ENCODE data around the gene GAK.

GAK gene

DNA sequence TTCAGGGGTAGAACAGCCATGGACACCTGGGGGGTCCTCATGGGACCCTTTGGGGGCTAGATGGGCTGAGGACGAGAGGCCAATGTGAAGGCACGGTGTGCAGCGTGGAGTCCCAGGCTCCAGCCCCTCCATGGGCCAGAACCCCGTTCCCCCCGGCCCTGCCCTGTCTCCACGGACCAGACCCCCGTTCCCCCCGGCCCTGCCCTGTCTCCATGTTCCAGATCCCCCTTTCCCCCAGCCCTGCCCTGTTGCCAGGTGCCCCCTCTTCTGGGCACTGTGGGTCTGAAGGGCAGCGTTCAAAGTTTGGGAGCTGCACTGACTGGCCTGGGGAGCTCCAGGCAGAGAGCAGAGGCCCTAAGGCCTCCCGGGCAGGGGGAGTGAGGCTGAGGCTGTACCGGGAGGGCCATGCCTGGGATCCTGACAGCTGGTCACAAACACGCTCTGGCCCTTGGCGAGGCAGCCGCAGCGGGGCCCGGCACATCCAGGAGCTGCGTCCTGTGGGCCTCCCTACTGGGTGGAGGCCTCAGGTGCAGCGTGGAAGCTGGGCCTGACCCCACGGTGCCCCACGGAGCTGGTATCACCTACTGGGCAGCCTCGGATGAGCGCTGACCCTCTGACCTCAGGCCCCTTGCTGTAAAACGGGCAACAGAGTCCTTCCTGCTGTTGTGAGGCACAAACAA, 32.4 kb upstream of the GAK start:
- no peak for DNase-seq (ENCODE audit: low spot score)

DNA sequence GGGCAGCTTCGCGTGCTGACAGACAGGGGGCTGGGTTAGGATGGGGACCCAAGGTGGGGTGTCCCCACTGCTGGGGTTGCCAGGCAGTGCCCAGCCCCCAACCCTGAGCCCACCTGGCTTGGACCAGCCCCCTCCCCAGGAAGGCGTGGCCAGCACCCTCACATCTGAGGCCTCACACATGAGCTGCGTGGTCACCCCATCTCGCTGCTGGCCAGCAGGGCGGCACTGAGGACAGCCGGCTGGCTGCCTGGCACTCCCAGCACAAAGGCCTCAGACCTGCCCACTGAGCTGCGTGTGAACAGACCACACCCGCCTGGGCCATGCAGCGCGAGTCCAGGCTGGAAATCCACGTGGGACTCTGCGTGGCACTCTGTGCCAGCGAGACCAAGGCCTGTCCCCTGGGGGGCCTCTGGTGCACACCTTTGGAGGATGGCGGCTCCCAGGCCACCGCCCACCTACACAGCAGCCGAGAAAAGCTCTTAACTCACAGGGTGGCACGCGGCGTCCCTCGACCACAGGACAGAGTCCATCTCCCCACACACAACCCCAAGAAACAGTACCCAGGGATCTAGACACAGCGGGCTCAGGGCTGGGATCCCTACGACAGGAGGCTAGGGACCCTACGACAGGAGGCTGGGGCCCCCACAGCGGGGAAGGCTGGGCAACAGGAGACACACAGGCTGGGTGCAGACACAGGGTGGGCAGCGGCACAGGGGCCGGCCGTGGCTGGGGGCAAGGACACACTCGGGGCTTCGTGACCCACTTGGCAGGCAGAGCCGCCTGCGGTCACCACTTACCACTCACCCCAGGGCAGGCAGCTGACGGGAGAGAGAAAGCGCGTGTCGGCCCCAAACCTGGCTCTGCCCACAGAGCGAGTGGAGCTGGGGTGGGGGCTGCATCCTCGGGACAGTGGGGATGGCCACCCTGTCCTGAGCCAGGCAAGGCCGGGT, 31.4 kb upstream of the GAK start:
- DNase-seq (ENCODE audit: low spot score) = no peak

DNA sequence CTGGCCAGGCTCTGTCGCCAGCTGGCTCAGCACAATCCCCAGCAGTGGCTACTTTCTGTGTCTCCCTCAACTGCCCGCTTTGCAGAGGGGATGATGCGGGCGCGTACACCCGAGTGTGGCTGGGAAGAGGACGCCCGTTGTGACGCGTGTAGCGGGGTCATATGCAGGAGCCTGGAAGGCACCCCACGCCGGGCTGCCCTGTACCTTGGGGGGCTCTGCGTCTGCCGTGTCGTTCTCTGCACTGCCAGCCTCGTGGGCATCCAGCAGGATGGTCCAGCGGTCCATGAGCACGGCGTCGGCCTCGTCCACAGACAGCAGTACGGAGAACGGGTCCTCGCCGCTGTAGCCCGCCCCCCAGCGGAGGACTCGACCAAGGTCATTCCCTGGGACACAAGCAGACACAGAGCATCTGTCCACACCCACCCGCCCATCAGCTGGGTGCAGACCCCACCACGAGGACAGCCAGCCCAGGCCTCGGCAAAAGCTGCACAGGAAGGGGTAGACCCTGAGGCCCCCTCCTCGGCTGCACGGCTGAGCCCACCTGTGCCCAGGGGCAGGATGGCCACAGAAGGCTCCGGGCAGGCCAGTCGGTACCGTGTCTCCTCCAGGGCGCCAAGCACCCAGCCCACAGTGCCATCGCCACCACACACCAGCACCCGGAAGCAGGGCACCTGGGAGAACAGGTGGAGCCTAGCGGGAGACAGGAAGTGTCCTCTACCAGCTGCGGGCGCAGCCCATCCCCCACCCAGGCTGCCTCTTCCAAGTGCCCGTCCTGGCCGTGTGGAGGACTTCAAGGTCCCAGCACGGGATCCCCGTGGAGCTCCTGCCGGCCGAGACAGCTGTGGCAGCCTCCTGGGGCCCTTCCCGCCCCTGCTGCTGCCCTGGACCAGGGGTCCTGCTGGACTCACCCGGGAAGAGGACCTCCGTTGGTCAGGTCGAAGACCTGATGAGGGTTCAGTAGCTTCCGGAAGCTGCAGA, 30.4 kb upstream of the GAK start:
- DNase-seq (ENCODE audit: low spot score) = no peak

DNA sequence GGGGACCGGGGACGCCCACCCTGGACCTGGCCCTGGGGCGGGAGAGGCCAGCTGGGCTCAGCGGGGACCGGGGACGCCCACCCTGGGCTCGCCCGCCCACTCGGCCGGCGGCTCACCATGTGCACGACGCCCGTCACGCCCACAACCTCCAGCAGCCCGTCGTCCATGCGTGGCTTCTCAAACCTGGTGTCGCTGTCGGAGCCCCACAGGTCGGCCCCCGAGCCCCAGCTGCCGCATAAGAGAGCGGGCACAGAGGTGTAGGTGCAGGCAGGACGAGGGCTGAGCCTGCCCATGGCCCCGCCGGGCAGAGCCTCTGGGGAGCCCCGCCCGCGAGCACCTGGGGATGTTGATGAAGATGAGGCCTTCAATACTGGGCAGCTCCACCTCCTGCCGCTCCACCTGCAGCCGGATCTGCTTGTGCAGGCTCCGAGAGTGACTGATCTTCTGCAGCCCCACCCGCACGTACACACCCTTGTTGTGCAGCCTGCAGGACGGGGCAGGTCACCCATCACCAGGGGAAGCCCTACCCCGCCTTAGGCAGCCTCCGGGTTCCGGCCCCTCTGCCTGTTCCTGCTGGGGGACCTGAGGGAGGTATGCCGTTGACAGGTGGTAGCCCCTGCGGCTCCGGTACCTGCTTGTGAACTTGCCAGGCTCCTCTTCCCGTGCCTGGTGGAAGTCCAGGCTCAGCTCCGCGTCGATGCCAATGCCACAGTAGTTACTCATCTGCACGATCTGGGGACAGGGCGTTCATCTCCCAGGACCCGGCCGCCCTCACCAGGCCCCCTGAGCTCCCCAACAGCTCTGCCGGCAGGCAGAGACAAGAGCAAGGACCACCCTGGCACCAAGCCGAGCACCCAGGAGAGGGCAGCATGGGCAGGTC, 29.5 kb upstream of the GAK start:
- DNase-seq (ENCODE audit: low spot score) = no peak

DNA sequence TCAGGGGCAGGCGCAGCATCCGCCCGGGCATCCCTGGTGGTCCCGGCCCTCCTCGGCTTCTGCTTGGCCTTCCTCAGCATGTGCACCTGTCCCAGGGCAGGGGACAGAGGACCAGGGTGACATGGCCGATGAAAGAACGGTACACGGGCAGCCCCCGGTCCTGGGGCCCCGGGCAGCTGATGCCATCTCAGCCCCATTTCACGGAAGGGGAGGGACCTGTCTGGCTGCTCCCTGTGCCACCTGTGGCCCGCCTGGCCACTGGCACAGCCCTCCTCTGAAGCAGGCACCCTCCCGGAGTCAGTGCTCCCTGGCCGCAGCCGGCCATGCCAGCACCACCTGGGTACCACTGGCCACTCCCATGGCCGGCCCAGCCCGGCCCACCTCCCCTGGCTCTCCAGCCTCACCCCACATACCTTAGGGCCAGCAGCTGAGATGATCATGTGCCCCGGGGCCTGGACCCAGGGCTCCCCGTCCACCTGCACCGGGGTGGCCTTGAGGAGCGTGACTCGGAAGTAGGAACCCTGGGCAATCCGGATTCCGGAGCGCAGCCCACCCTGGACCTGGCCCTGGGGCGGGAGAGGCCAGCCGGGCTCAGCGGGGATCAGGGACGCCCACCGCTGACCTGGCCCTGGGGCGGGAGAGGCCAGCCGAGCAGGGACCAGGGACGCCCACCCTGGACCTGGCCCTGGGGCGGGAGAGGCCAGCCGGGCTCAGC, 28.7 kb upstream of the GAK start:
- DNase-seq (ENCODE audit: low spot score) = no peak

DNA sequence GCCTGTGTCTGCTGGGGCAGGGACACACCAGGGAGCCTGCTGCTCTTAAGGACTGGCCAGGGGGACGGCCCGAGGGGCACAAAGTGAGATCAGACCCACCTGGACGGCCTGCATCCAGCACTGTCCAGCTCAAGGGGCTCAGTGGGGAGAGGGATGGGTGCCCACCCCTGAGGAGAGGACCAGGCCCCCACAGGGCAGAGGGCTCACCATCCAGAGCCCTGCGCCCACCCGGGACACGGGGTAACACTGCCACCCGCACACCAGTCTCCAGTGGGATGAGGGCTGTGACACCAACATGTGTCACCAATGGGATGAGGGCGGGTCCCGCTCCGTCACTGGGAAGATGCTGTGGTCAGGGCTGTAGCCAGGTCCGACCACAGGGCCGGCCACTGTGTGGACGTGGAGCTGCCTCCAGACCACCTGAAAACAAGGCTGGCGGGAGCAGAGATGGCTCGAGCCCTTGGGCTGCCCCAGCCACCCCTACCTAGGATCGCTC, 28.1 kb upstream of the GAK start:
- DNase-seq (ENCODE audit: low spot score) = no peak

DNA sequence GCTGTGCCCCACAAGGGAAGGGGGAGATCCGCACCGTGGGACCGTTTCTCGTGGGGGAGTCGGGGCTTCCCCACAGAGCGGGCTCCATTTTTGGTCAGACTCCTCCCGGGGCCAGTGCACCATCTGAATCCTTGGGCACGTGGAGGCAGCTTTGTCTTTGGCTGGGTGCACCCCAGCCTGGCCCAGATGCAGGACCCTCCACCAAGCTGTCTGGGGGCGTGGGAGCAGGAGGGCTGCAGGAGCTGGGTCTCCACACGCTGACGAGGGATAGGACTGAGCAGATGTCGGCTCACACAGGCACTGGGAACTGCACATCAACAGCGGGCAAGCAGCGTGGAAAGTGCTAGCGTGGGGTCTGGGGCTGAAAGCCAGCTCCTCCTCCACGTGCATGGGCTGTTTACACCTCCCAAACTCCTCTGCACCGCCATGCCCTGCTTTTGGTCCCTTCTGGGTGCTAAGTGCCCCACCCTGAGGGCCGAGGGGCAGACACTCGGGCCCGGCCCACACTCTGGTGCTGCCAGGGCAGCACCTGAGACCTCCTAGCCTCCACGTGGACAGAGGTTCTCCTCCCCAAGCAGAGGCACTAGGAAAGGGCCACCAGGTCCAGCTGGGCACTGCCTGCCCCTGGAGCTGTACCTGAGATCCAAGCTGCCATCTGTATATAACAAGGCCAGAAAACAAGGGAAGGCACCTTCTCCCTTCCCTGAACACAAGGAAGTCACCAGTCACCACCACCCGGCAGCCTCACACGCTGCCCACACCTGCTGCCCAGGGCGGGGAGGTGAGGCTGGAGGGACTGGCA, 27.4 kb upstream of the GAK start:
- no peak for DNase-seq (ENCODE audit: low spot score)

DNA sequence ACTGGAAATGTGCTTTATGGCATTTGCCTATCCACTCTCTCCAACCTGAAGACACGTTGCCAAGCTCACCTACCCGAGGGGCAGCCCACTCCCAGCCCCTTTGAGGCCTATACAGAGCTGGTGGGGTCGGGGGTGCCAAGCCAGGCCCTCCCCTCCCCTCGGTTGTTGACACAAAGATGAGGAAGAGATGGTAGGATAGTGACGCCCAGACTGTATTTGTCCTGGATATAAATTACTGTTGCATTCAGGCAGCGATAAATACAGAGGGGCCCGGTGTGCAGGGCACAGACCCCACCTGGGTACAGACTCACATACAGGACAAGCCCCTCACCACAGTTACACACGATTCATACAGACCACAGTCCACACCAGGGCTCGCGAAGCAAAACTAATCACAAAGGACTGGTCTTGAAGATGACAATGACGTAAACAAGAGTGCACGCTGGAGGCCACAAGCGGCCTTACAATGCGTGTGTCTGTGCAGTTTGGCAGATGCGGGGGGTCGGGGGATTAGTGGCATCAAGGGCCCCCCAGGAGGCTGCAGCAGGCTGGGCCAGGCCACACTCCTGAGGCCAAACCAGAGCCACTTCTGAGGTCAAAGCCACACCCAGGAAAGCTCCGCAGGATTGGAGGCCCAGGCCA, 26.7 kb upstream of the GAK start:
- DNase-seq (ENCODE audit: low spot score) = no peak

DNA sequence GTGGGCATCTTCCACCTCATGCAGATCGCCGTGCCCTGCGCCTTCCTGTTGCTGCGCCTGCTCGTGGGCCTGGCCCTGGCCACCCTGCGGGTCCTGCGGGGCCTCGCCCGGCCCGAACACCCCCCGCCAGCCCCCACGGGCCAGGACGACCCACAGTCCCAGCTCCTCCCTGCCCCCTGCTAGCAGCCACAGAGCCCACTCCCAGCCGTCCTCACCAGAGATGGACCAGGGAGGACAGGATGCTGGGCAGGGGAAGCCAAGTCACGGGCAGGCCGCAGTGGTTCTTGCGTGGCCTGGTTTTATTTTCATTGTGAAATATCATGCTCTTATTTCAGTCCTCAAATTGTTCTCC, 26.2 kb upstream of the GAK start:
- DNase-seq (ENCODE audit: low spot score) = no peak

DNA sequence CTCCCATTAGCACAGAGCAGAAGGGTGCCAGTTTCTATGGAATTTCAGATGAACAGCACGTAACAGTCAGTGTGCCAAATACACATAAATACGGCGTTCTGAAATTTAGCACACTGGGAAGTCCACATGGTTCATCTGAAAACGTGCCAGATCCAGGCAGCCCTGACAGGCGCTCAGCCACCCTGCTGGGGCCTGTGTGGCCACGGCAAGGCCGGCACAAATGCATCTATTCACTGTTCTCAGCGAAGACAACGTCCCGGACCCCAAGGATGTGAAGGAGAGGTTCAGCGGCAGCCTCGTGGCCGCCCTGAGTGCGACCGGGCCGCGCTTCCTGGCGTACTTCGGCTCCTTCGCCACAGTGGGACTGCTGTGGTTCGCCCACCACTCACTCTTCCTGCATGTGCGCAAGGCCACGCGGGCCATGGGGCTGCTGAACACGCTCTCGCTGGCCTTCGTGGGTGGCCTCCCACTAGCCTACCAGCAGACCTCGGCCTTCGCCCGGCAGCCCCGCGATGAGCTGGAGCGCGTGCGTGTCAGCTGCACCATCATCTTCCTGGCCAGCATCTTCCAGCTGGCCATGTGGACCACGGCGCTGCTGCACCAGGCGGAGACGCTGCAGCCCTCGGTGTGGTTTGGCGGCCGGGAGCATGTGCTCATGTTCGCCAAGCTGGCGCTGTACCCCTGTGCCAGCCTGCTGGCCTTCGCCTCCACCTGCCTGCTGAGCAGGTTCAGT, 25.6 kb upstream of the GAK start:
- no peak for DNase-seq (ENCODE audit: low spot score)

DNA sequence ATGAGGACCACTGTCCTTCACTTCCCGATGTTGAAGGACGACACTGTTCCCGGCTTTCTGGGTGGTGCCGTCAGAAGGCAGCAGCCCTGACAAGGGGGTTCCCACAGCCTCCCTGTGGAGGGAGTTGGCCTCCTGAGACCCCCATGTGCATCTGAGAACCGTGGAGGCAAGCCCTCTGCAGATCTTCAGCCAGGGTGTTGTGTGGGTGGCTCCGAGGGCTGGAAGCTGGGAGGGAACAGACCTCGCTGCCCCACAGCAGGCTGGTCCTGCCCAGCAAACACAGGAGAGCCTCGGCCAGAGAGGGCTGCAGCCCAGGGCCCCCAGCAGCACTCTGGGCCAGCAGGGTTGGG, 25.1 kb upstream of the GAK start:
- no peak for DNase-seq (ENCODE audit: low spot score)

DNA sequence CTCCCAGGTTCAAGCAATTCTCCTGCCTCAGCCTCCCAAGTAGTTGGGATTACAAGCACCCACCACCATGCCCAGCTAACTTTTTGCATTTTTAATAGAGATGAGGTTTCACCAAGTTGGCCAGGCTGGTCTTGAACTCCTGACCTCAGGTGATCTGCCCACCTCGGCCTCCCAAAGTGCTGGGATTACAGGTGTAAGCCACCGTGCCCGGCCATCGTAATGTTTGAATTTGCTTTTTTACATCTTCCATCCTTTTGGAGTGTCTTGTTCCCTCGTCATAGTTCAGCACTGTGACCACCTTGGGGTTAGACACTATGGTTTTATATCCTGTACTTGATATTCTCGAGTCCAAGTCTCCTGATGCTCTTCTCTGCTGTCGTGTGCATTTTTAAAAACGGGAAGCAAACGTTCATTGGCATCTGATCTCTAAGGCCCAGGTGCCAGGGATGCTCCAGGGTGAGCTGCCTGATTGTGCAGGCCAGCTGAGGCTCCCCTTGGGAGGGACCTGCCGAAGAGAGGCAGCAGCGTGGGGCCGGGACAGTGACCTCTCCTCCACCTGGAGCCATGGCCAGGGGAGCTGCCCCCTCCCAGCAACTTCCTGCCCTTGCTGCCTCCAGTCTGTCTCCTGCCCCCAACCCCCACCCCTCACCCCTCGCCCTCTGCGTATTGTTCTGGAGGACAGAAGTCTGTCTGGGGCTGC, 24.6 kb upstream of the GAK start:
- no peak for DNase-seq (ENCODE audit: low spot score)

DNA sequence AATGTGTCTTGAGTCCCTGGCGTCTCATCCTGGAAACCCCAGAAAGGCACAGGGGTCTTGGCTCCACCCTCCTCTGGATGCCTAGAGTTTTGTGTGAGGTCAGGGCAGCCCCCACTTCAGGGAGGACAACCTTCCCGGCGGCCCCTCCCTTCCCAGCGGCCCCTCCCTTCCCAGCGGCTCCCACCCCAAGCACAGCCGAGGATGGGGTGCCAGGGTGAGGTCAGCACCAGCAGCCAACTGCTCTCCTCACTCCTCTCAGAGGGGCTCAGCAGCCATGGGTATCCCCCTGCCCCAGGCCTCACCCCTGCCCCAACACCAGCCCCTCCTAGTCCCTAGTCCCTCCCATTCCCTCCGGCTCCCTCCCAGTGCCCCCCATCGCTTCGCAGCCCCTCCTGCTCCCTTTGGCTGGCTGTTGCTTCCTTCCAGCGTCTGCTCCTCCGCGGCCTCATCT, 23.8 kb upstream of the GAK start:
- no peak for DNase-seq (ENCODE audit: low spot score)

DNA sequence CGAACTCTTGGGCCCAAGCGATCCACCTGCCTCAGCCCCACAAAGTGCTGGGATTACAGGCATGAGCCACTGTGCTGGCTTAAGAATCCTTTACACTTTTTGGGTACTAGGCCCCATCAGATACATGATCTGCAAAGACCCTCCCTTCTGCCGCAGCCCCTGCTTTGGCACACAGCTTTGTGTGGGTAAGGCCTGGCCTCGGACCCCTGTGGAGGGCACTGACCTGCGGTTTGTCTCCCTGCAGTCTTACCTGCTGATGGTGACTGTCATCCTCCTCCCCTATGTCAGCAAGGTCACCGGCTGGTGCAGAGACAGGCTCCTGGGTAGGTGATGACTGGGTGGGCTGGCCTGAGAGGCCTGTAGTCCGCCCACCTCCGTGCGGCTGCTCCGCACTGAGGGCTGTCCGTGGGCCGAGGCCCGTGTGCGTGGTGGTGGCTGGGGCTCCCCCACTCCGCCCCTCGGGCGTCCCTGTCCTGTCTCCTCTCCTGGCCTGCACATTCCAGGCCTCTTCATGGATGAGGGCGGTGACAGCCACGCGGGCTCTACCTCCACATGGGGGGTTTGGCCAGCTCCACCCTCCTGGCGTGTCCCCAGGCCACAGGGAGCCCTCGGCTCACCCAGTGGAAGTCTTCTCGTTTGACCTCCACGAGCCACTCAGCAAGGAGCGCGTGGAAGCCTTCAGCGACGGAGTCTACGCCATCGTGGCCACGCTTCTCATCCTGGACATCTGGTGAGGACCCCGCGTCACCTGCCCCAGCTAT, 23.2 kb upstream of the GAK start:
- no peak for DNase-seq (ENCODE audit: low spot score)

DNA sequence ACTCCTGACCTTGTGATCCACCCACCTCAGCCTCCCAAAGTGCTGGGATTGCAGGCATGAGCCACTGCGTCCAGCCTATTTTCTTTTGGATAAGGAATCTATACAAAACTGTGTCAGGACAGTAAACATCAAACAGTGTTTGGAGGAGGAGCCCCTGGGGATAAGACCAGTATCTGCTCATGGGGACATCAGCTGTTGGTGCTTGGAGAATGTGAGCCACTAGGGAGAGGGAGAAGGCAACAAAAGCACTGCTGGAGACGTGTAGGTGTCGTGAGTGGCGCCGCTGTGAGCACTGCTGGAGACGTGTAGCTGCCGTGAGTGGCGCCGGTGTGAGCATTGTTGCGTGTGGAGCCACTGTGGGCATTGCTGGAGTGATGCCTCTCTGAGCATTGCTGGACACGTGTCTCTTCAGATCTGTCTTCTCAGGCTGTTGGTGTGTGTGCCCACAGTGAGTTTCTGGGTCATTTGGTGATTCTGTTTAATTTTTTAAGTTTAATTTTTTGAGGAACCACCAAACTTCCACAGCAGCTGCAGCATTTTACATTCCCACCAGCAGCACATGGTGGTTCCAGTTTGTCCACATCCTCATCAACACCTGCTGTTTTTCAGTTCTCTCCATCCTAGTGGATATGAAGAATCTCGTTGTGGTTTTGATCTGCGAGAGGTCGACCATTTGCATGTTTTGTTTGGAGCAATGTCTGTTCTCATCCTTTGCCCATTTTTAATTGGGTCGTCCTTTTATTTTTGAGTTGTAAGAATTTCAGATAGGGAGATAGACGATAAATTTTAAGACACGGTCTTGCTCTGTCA, 22.3 kb upstream of the GAK start:
- no peak for DNase-seq (ENCODE audit: low spot score)

DNA sequence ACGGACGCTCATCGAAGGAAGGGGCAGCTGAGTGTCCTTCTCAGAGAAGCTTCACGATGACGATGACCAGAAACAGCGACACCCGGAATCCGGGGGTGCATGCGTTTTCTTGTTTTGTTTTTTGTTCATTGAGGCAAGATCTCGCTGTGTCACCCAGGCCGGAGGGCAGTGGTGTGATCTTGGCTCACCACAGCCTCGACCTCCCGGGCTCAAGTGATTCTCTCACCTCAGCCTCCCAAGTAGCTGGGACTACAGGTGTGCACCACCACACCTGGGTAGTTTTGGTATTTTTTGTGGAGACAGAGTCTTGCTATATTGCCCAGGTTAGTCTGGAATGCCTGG, 21.4 kb upstream of the GAK start:
- DNase-seq (ENCODE audit: low spot score) = no peak

Data from CD4-positive, alpha-beta T cell treated with Interleukin-6 at 100 ng/mL for 8 hours (primary cell).